C4-2B (cell line): ENCODE measurements around the gene NUMB.

Source experiments
- ZFX ChIP-seq: fragments of 450-650 bp; IDR thresholded peaks from 2 replicates; pipeline ENCODE4 v1.6.1; 2017
- TF ChIP-seq, protein P1 (sequence below): fragments of 450-650 bp; conservative IDR thresholded peaks from 2 replicates; pipeline ENCODE4 v1.5.1; 2017; ENCODE audit warnings: mild to moderate bottlenecking

DNA sequence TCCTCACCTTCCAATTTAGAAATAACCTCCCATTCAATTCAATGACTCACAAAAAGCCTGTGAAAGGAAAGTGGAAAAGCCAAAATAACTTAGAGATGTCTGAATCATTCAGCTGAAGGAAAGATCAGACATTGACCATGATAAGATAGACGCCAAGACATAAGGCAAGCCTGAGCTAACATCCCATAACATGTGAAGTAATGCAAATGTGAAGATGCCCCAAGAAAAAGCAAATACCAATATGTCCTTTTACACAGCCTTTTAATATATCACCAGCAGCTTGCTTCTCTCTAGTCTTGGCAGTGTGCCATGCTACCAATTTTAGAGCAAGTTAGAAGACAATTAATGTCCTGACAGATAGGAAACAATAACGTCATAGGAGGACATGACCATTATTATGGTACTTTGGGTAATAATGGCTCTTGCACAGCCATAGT lies 2.4 kb upstream of the NUMB start:
- TF ChIP-seq ZFX, result no peak
- TF ChIP-seq, protein P1, sequence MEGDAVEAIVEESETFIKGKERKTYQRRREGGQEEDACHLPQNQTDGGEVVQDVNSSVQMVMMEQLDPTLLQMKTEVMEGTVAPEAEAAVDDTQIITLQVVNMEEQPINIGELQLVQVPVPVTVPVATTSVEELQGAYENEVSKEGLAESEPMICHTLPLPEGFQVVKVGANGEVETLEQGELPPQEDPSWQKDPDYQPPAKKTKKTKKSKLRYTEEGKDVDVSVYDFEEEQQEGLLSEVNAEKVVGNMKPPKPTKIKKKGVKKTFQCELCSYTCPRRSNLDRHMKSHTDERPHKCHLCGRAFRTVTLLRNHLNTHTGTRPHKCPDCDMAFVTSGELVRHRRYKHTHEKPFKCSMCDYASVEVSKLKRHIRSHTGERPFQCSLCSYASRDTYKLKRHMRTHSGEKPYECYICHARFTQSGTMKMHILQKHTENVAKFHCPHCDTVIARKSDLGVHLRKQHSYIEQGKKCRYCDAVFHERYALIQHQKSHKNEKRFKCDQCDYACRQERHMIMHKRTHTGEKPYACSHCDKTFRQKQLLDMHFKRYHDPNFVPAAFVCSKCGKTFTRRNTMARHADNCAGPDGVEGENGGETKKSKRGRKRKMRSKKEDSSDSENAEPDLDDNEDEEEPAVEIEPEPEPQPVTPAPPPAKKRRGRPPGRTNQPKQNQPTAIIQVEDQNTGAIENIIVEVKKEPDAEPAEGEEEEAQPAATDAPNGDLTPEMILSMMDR, result no peak
